IMR-90 (cell line): ENCODE data around the gene LYPD6B. TPM values are rescaled to one million over a fixed set of nuclear protein-coding genes. Genes with fewer than 3 reads are reported as not detected.

ENCODE experiments used
- ATAC-seq: fragments of 200-7000 bp; cut with Tn5 transposase; 2 replicates; pipeline ENCODE4 v1.9.1; 2020; ENCODE audit warnings: low read depth, mild to moderate bottlenecking, moderate library complexity
- BruUV-seq: library from RNA; stranded (reverse); fragments of 400-500 nt; replicated peaks from 2 replicates; lab custom pipeline; 2021; lab: Mats Ljungman, UMichigan
- CTCF ChIA-PET: fragments of 300-600 bp; formaldehyde crosslinking; extraction: SDS; loops from one replicate; lab custom pipeline; 2021; ENCODE audit warnings: antibody characterized with exemption; lab: Yijun Ruan, JAX
- POLR2A ChIA-PET: fragments of 300-600 bp; sonication (Branson Sonifier 250); formaldehyde crosslinking; loops from one replicate; lab custom pipeline; 2022; ENCODE audit warnings: antibody characterized with exemption; ENCODE audit not compliant: unreplicated experiment; lab: Charles Lee
- DNase-seq: peaks from one replicate; pipeline ENCODE4 v3.0.0; 2013
- H2AFZ ChIP-seq: replicated peaks from 2 replicates; pipeline ENCODE3; 2013; ENCODE audit warnings: low read length, mild to moderate bottlenecking; ENCODE audit not compliant: poor library complexity
- H2AK5ac ChIP-seq: 2 replicates; pipeline ENCODE4 v1.6.1; 2013; ENCODE audit warnings: low read depth, low read length, inconsistent platforms
- H2AK9ac ChIP-seq: replicated peaks from 2 replicates; pipeline ENCODE3; 2013; ENCODE audit warnings: mild to moderate bottlenecking, low read depth, low read length, moderate library complexity; ENCODE audit not compliant: poor library complexity
- H2BK120ac ChIP-seq: 2 replicates; pipeline ENCODE4 v1.6.1; 2013; ENCODE audit warnings: low read depth, low read length, inconsistent platforms
- H2BK15ac ChIP-seq: 3 replicates; pipeline ENCODE4 v1.6.1; 2013; ENCODE audit warnings: low read depth, low read length, inconsistent platforms
- H2BK20ac ChIP-seq: 2 replicates; pipeline ENCODE4 v1.6.1; 2013; ENCODE audit warnings: low read depth, mild to moderate bottlenecking, inconsistent platforms, low read length, moderate library complexity
- H2BK5ac ChIP-seq: 2 replicates; pipeline ENCODE4 v1.6.1; 2013; ENCODE audit warnings: mild to moderate bottlenecking, low read depth, low read length, inconsistent platforms; ENCODE audit not compliant: poor library complexity, severe bottlenecking
- H3K14ac ChIP-seq: replicated peaks from 2 replicates; pipeline ENCODE4 v1.6.1; 2013; ENCODE audit warnings: low read depth, low read length, inconsistent platforms
- H3K18ac ChIP-seq: 2 replicates; pipeline ENCODE4 v1.6.1; 2013; ENCODE audit warnings: low read depth, low read length, control low read depth
- H3K23ac ChIP-seq: 2 replicates; pipeline ENCODE4 v1.6.1; 2013; ENCODE audit warnings: low read depth, low read length, inconsistent platforms
- H3K27ac ChIP-seq: 2 replicates; pipeline ENCODE4 v1.5.1; 2013; ENCODE audit warnings: mild to moderate bottlenecking, control low read depth, low read length; ENCODE audit not compliant: insufficient read depth
- H3K27me3 ChIP-seq: 2 replicates; pipeline ENCODE4 v1.6.1; 2013; ENCODE audit warnings: low read length; ENCODE audit not compliant: control insufficient read depth, insufficient read depth
- H3K36me3 ChIP-seq: 2 replicates; pipeline ENCODE4 v1.6.1; 2013; ENCODE audit warnings: low read length, mixed read lengths; ENCODE audit not compliant: control insufficient read depth, insufficient read depth
- H3K4ac ChIP-seq: 2 replicates; pipeline ENCODE4 v1.6.1; 2013; ENCODE audit warnings: low read depth, low read length, inconsistent platforms
- H3K4me1 ChIP-seq: 2 replicates; pipeline ENCODE4 v1.6.1; 2013; ENCODE audit warnings: low read length, mixed read lengths; ENCODE audit not compliant: control insufficient read depth, insufficient read depth
- H3K4me2 ChIP-seq: 2 replicates; pipeline ENCODE4 v1.6.1; 2013; ENCODE audit warnings: low read depth, mild to moderate bottlenecking, control low read depth, low read length, moderate library complexity
- H3K4me3 ChIP-seq: 2 replicates; pipeline ENCODE4 v1.5.1; 2013; ENCODE audit warnings: low read depth, mild to moderate bottlenecking, control low read depth, low read length, moderate library complexity; ENCODE audit not compliant: insufficient read depth
- H3K56ac ChIP-seq: 2 replicates; pipeline ENCODE4 v1.6.1; 2013; ENCODE audit warnings: low read length, inconsistent platforms; ENCODE audit not compliant: insufficient read depth; ENCODE audit errors: extremely low read depth
- H3K79me1 ChIP-seq, 2 experiments: 2 replicates each; pipeline ENCODE4 v1.6.1; 2013; ENCODE audit warnings: low read length in 2 of 2, inconsistent platforms in 1 of 2, low read depth in 1 of 2
- H3K9ac ChIP-seq: 2 replicates; pipeline ENCODE4 v1.6.1; 2013; ENCODE audit warnings: low read depth, low read length, control low read depth
- H3K9me1 ChIP-seq: 2 replicates; pipeline ENCODE4 v1.6.1; 2013; ENCODE audit warnings: low read length, inconsistent platforms; ENCODE audit not compliant: insufficient read depth
- H3K9me3 ChIP-seq: 2 replicates; pipeline ENCODE4 v1.6.1; 2013; ENCODE audit warnings: low read length; ENCODE audit not compliant: control insufficient read depth, insufficient read depth
- H4K20me1 ChIP-seq: 2 replicates; pipeline ENCODE4 v1.6.1; 2013; ENCODE audit warnings: low read length, inconsistent platforms; ENCODE audit not compliant: insufficient read depth
- H4K5ac ChIP-seq: 2 replicates; pipeline ENCODE4 v1.6.1; 2013; ENCODE audit warnings: mild to moderate bottlenecking, low read depth, low read length, control low read depth
- H4K8ac ChIP-seq, 2 experiments: 2 replicates each; pipeline ENCODE4 v1.6.1; 2013; ENCODE audit warnings: low read depth in 2 of 2, low read length in 2 of 2, control low read depth in 1 of 2, inconsistent platforms in 1 of 2
- H4K91ac ChIP-seq: 2 replicates; pipeline ENCODE4 v1.6.1; 2013; ENCODE audit warnings: low read depth, low read length, inconsistent platforms; ENCODE audit not compliant: insufficient read depth
- NFE2L2 ChIP-seq: fragments of 150-350 bp; IDR thresholded peaks from 2 replicates; pipeline ENCODE4 v1.6.1; 2016; ENCODE audit warnings: low read depth, mild to moderate bottlenecking, low read length
- RAD21 ChIP-seq: IDR thresholded peaks from 2 replicates; pipeline ENCODE4 v1.6.1; 2012; ENCODE audit warnings: low read length, improper control_type of control experiment
- WGBS, 2 experiments: methylation state at CpG; one replicate each; pipeline versions ENCODE4 v1.1.5 to v1.1.7; 2013; ENCODE audit warnings: missing lambda C conversion rate in 2 of 2; ENCODE audit not compliant: insufficient read length in 1 of 2; ENCODE audit errors: extremely low coverage in 2 of 2; 5-methylcytosine and 5-hydroxymethylcytosine counted together
- dilution Hi-C: fragments of 300-500 bp; cut with HindIII; formaldehyde crosslinking; loops from one replicate; pipeline ENCODE4 v1.14.3; 2018; ENCODE audit warnings: low sequenced_read_pairs; ENCODE audit not compliant: unreplicated experiment
- in situ Hi-C: fragments of 300-500 bp; cut with MboI; formaldehyde crosslinking; loops from 3 replicates; pipeline ENCODE4 v1.14.3; 2019; ENCODE audit warnings: low sequenced_read_pairs, inconsistent platforms, mixed read lengths
- intact Hi-C: fragments of 100-400 bp; cut with micrococcal nuclease; formaldehyde crosslinking; loops from 2 replicates; pipeline ENCODE4 v1.10.0; 2022
- polyA plus RNA-seq, 3 experiments: library from polyadenylated mRNA; depleted of rRNA; stranded (reverse); fragments of >200 nt; gene quantifications; 2 replicates each; pipeline ENCODE4 v1.2.3, GENCODE V29; 2012; ENCODE audit warnings: low replicate concordance in 1 of 3
- total RNA-seq: library from RNA; depleted of rRNA; stranded (reverse); fragments of >200 nt; gene quantifications from 2 replicates; pipeline ENCODE4 v1.2.3, GENCODE V29; 2012
- TF ChIP-seq, protein P1 (sequence below): conservative IDR thresholded peaks from 2 replicates; pipeline ENCODE4 v1.5.1; 2012; ENCODE audit warnings: mild to moderate bottlenecking, low read depth, low read length, improper control_type of control experiment

Gene LYPD6B
- total and polyA plus RNA-seq, 2 of the 4 experiments (the other 2 are of a cell fraction) = 0.05 TPM; not detected in 1

DNA sequence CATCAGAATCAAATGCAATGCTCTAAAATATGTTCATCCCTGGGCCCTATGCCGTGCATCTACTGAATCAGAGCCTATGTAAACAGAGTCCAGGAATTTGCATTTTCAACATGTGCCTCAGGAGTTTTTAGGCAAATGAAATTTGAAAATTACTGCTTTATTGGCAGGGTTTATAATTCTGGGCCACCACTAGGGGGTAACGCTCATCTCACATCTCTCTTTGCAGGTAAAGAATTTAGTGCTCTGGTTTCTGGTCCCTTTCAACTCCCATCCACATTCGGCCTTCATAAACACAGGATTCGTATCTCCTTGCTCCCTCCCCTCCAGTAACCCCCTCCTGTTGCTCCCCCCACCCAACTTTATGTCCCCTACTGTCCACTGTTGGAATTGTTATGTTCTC is 49.3 kb downstream of the LYPD6B start:
- Histone ChIP-seq H2AK9ac (no peak overlapping the region), H3K9me1 (no peaks in the 10 kb centered on the region), H4K8ac (no peak overlapping the region), H4K5ac (no peak overlapping the region), H3K23ac (no peak overlapping the region), H3K36me3 (no peaks in the 10 kb centered on the region), H2BK5ac (no peak overlapping the region), H3K4me1 (no peaks in the 10 kb centered on the region), H3K9ac (no peak overlapping the region), H2BK120ac (no peak overlapping the region), H3K27ac (no peak overlapping the region), H3K79me1 (no peaks in the 10 kb centered on the region), H4K91ac (no peak overlapping the region), H4K20me1 (no peaks in the 10 kb centered on the region), H3K56ac (no peak overlapping the region), H2BK20ac (no peak overlapping the region), H2AFZ (no peak overlapping the region), H3K9me3 (no peaks in the 10 kb centered on the region), H2AK5ac (no peak overlapping the region), H2BK15ac (no peak overlapping the region), H3K14ac (no peak overlapping the region), H3K18ac (no peak overlapping the region), H3K4ac (no peak overlapping the region), H3K27me3 (no peaks in the 10 kb centered on the region), H3K4me3 (no peak overlapping the region), H3K4me2 (no peak overlapping the region)
- POLR2A ChIA-PET = no interaction called here
- 57% methylated on average over 1 of the region's 4 CpGs; no CpG with 5 or more reads in 1 of the 2 experiments for WGBS, 2 experiments
- TF ChIP-seq NFE2L2 (no peak), RAD21 (peak; percentile 23; the same call in 1 of the 2 replicates)
- TF ChIP-seq, protein P1, sequence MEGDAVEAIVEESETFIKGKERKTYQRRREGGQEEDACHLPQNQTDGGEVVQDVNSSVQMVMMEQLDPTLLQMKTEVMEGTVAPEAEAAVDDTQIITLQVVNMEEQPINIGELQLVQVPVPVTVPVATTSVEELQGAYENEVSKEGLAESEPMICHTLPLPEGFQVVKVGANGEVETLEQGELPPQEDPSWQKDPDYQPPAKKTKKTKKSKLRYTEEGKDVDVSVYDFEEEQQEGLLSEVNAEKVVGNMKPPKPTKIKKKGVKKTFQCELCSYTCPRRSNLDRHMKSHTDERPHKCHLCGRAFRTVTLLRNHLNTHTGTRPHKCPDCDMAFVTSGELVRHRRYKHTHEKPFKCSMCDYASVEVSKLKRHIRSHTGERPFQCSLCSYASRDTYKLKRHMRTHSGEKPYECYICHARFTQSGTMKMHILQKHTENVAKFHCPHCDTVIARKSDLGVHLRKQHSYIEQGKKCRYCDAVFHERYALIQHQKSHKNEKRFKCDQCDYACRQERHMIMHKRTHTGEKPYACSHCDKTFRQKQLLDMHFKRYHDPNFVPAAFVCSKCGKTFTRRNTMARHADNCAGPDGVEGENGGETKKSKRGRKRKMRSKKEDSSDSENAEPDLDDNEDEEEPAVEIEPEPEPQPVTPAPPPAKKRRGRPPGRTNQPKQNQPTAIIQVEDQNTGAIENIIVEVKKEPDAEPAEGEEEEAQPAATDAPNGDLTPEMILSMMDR = peak; percentile 32; the same call in 1 of the 2 replicates
- CTCF ChIA-PET = no interaction called here
- in situ Hi-C loops = no loop called here
- ATAC-seq (no peak), DNase-seq (no peak)
- intact Hi-C loops = no loop called here
- dilution Hi-C loops = no loop called here
- BruUV-seq = no TSS peak
